GM23248 (cell line): ENCODE data around the gene DGKI. TPM values are rescaled to one million over a fixed set of nuclear protein-coding genes. Genes with fewer than 3 reads are reported as not detected.
A peak's percentile ranks its signal among the peaks of the same experiment; 100 is the strongest.

Experiments
- DNase-seq: peaks from one replicate; pipeline ENCODE4 v3.0.0-alpha.2; 2015
- H2AFZ ChIP-seq: fragments of 200-600 bp; sonication (generic); 2 replicates; pipeline ENCODE4 v1.6.1; 2016; ENCODE audit warnings: antibody characterized with exemption
- H3F3A ChIP-seq: fragments of 200-600 bp; sonication (generic); 2 replicates; pipeline ENCODE4 v1.6.1; 2016; ENCODE audit warnings: mild to moderate bottlenecking, antibody characterized with exemption, mixed run types; ENCODE audit not compliant: insufficient read depth
- H3K27ac ChIP-seq: fragments of 200-600 bp; sonication (generic); 2 replicates; pipeline ENCODE4 v1.5.1; 2016; ENCODE audit warnings: mild to moderate bottlenecking
- H3K27me3 ChIP-seq: fragments of 200-600 bp; sonication (generic); replicated peaks from 2 replicates; pipeline ENCODE4 v1.6.1; 2016; ENCODE audit warnings: mild to moderate bottlenecking; ENCODE audit not compliant: insufficient read depth
- H3K36me3 ChIP-seq: fragments of 200-600 bp; sonication (generic); 2 replicates; pipeline ENCODE4 v1.6.1; 2016; ENCODE audit warnings: low read depth, mild to moderate bottlenecking
- H3K4me1 ChIP-seq: fragments of 200-600 bp; sonication (generic); 2 replicates; pipeline ENCODE4 v1.6.1; 2016; ENCODE audit warnings: mild to moderate bottlenecking; ENCODE audit not compliant: insufficient read depth
- H3K4me2 ChIP-seq: fragments of 200-600 bp; sonication (generic); one replicate; pipeline ENCODE4 v1.6.1; 2016; ENCODE audit warnings: mild to moderate bottlenecking; ENCODE audit not compliant: unreplicated experiment
- H3K4me3 ChIP-seq: fragments of 200-600 bp; sonication (generic); 2 replicates; pipeline ENCODE4 v1.5.1; 2016; ENCODE audit warnings: mild to moderate bottlenecking
- H3K79me2 ChIP-seq: fragments of 200-600 bp; sonication (generic); 2 replicates; pipeline ENCODE4 v1.6.1; 2016; ENCODE audit warnings: mild to moderate bottlenecking; ENCODE audit not compliant: insufficient read depth
- H3K9ac ChIP-seq: fragments of 200-600 bp; sonication (generic); 2 replicates; pipeline ENCODE4 v1.6.1; 2016; ENCODE audit warnings: mild to moderate bottlenecking
- H3K9me2 ChIP-seq: fragments of 200-600 bp; sonication (generic); 2 replicates; pipeline ENCODE4 v1.6.1; 2016; ENCODE audit warnings: mixed run types, mild to moderate bottlenecking, moderate library complexity; ENCODE audit not compliant: insufficient read depth
- H3K9me3 ChIP-seq: fragments of 200-600 bp; sonication (generic); one replicate; pipeline ENCODE4 v1.6.1; 2017; ENCODE audit warnings: low read depth
- H4K20me1 ChIP-seq: fragments of 200-600 bp; sonication (generic); 2 replicates; pipeline ENCODE4 v1.6.0; 2016; ENCODE audit not compliant: insufficient read depth
- EZH2 ChIP-seq: fragments of 200-600 bp; sonication (generic); IDR thresholded peaks from 2 replicates; pipeline ENCODE4 v1.6.1; 2018; ENCODE audit warnings: antibody characterized with exemption, mild to moderate bottlenecking; ENCODE audit not compliant: insufficient read depth, poor library complexity, severe bottlenecking
- EZH2phosphoT487 ChIP-seq: fragments of 200-600 bp; sonication (generic); IDR thresholded peaks from 2 replicates; pipeline ENCODE4 v1.6.1; 2018; ENCODE audit warnings: antibody characterized with exemption, moderate library complexity, mild to moderate bottlenecking, low read depth; ENCODE audit not compliant: insufficient read depth
- WGBS, 2 experiments: methylation state at CpG; one replicate each; pipeline ENCODE4 v1.1.6; 2015 to 2017; ENCODE audit warnings: low lambda C conversion rate in 2 of 2, low coverage in 1 of 2; ENCODE audit errors: missing lambda C conversion rate in 2 of 2; 5-methylcytosine and 5-hydroxymethylcytosine counted together
- in situ Hi-C: fragments of 300-500 bp; cut with MboI; formaldehyde crosslinking; loops from 2 replicates; pipeline ENCODE4 v1.15.0; 2020
- polyA plus RNA-seq: library from polyadenylated mRNA; unstranded; fragments of >200 nt; fragmentation: Nextera tagmentation; extraction: Ambion mirVana; gene quantifications from 2 replicates; pipeline ENCODE4 v1.2.1, GENCODE V29; 2016
- total RNA-seq: library from RNA; depleted of rRNA; stranded (reverse); fragments of >200 nt; shearing (Covaris generic); gene quantifications from 2 replicates; pipeline ENCODE4 v1.2.3, GENCODE V29; 2014

The DGKI gene
- total and polyA plus RNA-seq, 2 experiments from 2014 or later: 5.4 to 25.9 TPM

DNA sequence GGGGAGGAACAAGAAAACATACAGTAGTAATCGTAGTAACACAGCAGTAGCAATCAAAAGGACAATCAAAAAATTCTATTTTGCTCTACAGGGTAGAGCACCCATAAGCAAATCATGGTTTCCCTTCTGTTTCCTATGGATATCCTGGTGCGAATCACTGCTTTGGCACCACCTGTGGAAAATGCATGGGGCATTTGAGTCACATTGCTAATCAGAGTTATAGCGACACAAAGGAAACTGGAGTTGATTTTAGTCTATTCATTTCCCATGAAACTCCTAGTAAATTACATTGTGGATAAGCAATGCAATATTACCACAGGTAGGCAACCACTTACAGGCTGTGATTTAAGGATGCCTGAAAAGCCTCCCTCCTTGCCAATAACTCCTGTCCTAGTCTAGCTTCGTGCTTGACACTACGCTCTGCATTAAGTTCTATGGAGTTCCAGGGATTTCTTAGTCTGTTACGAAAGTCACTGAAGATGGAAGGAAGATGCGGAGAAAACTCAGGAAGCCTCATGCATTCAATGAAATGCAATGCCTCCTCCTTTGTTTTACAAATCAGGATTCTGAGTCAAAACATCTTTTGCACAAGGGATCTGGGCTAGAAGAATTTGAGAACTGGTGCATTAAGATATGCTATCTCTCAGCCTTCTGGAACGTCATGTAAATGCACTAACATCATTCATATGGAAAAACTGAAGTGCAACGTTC, 188.4 kb downstream of the DGKI start:
- TF ChIP-seq EZH2phosphoT487: no peak
- no peak for TF ChIP-seq EZH2
- Histone ChIP-seq H3K9ac (no peak overlapping the region), H3K4me1 (peaks cover 24% of the 10 kb centered on the region), H3K4me2 (no peak overlapping the region), H3K36me3 (peaks cover 7% of the 10 kb centered on the region; the same call in 1 of the 2 replicates), H2AFZ (no peak overlapping the region), H3F3A (peaks cover 17% of the 10 kb centered on the region), H3K27me3 (no peaks in the 10 kb centered on the region), H4K20me1 (no peaks in the 10 kb centered on the region), H3K79me2 (peaks cover 14% of the 10 kb centered on the region; the same call in 1 of the 2 replicates), H3K27ac (no peak overlapping the region), H3K9me2 (no peaks in the 10 kb centered on the region), H3K9me3 (no peaks in the 10 kb centered on the region), H3K4me3 (no peak overlapping the region)
- no peak for DNase-seq
- 91% methylated on average over 9 of the region's 9 CpGs for WGBS, 2 experiments
- in situ Hi-C loops: no loop called here

DNA sequence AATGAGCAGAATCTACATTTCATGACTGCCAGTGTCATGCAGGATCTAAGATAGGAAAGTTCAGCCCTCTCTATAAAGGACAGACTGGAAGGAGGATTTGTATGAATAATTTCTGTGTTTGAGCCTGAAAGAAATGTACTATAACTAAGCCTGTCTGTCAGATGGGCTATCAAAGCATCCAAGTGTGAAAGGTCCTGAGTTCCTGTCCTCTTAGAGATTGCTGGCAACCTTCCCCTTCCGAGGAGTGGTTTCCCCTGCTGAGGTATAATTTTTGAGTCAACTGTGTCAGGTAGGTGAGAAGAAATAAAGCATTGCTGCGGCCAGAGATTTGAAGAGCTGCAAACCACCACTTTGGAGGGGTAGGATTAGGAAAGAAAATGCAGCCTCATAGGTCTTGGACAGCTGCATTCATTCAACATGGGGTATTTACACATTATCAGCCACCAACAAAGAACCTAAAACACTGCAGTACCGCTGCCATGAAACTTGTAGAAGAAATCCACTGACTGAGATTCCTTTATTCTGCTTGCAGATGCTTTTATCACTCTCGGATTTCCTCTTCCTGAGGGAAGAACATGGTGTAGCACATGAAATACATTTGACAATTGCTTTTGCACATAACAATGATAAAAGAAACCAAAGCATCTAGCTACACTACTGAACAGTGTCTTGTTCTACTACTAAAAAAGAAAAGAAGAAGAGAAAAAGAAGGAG, 189.1 kb downstream of the DGKI start:
- peaks cover 7% of the 10 kb centered on the region; the same call in 1 of the 2 replicates for H3K36me3 ChIP-seq
- no peaks in the 10 kb centered on the region for H3K9me3 ChIP-seq
- H3K9me2 ChIP-seq: no peaks in the 10 kb centered on the region
- H3K27me3 ChIP-seq: no peaks in the 10 kb centered on the region
- TF ChIP-seq EZH2: no peak
- TF ChIP-seq EZH2phosphoT487: no peak
- no peak overlapping the region for H3K4me3 ChIP-seq
- H3K9ac ChIP-seq: peak overlapping the region; percentile 61
- in situ Hi-C loops: no loop called here
- H3K27ac ChIP-seq: peak overlapping the region; percentile 60
- H3K4me2 ChIP-seq: no peak overlapping the region
- peaks cover 29% of the 10 kb centered on the region for H3K4me1 ChIP-seq
- 93 to 96% methylated on average over 4 of the region's 4 CpGs for WGBS, 2 experiments
- peaks cover 7% of the 10 kb centered on the region; the same call in 1 of the 2 replicates for H3K79me2 ChIP-seq
- no peak for DNase-seq
- no peaks in the 10 kb centered on the region for H4K20me1 ChIP-seq
- H2AFZ ChIP-seq: peak overlapping the region; percentile 3; the same call in 1 of the 2 replicates
- peaks cover 17% of the 10 kb centered on the region for H3F3A ChIP-seq

DNA sequence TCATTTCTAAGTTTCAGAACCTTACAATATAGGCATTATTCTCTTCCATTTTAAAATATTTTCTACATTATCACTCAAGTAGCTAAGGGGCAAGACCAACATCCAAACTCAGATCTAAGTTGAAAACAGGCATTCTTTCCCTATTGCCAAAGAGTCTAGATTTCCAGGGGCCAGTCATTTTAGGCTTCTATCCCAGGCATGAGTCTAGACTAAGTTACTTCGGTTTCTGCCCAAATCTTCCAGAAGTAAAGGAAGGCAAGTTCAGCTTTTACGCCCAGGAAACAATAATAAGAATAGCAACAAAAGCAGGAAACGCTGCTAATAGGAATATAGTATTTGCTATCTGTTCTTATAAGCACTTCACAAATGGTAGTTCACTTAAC, 189.9 kb downstream of the DGKI start:
- 26 to 27% methylated on average over 3 of the region's 3 CpGs for WGBS, 2 experiments
- Histone ChIP-seq H3K4me3 (no peak overlapping the region), H3K27me3 (no peaks in the 10 kb centered on the region), H3K9me3 (no peaks in the 10 kb centered on the region), H3K36me3 (peaks cover 7% of the 10 kb centered on the region; the same call in 1 of the 2 replicates), H2AFZ (peak overlapping the region; percentile 78), H3K27ac (peak overlapping the region; percentile 60), H3K4me2 (peak overlapping the region; percentile 37), H3K9me2 (no peaks in the 10 kb centered on the region), H3K4me1 (peaks cover 32% of the 10 kb centered on the region), H3F3A (peaks cover 17% of the 10 kb centered on the region), H4K20me1 (no peaks in the 10 kb centered on the region), H3K79me2 (peaks cover 5% of the 10 kb centered on the region; the same call in 1 of the 2 replicates), H3K9ac (peak overlapping the region; percentile 61)
- DNase-seq: peak; percentile 58
- in situ Hi-C loops: no loop called here
- TF ChIP-seq EZH2: no peak
- no peak for TF ChIP-seq EZH2phosphoT487

DNA sequence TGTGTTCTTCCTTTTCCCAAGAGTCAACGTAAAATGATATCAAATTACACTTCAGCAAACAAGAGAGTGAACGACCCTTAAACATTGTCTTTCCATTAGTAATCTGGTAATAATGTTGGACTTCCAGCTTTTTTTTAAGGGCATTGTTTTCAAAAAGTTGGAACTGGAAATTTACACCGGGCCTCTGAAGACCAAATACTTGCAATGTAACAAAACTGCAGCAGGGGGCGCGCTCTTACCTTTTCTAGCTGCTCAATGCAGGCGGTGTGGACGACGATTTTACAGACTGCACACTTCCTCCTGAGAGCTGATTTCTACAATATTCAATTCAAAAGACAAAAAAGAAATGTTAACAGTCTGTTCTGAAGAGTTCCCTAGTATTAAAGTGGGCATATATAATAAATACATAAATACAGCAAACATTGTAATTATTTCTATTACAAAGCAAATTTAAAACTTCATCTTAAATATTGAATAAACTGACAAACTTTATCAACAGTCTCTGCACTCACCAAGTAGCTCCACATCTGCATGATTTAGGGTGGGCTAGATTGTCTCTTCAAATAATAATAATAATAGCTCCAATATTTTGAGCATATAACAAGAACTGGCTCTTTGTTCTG, 190.4 kb downstream of the DGKI start:
- Histone ChIP-seq H3K9me3 (no peaks in the 10 kb centered on the region), H3K27ac (peak overlapping the region; percentile 60), H2AFZ (peak overlapping the region; percentile 78), H3K4me3 (peak overlapping the region; percentile 19; the same call in 1 of the 2 replicates), H4K20me1 (no peaks in the 10 kb centered on the region), H3K27me3 (no peaks in the 10 kb centered on the region), H3K9ac (peak overlapping the region; percentile 61), H3K9me2 (no peaks in the 10 kb centered on the region), H3K79me2 (peaks cover 5% of the 10 kb centered on the region; the same call in 1 of the 2 replicates), H3K4me2 (peak overlapping the region; percentile 37), H3K4me1 (peaks cover 32% of the 10 kb centered on the region), H3K36me3 (peaks cover 7% of the 10 kb centered on the region; the same call in 1 of the 2 replicates), H3F3A (peaks cover 17% of the 10 kb centered on the region)
- 0 to 4% methylated on average over 8 of the region's 8 CpGs for WGBS, 2 experiments
- DNase-seq: peak; percentile 90
- in situ Hi-C loops: no loop called here
- no peak for TF ChIP-seq EZH2
- TF ChIP-seq EZH2phosphoT487: no peak
